M059J (cell line): ENCODE data around the gene CLDN2. TPM values are rescaled to one million over a fixed set of nuclear protein-coding genes. Genes with fewer than 3 reads are reported as not detected.

Experiments used
- DNase-seq: peaks from one replicate; pipeline ENCODE4 v3.0.0-alpha.2; 2012; ENCODE audit warnings: low read depth
- total RNA-seq: library from RNA; depleted of rRNA; stranded (reverse); fragments of >200 nt; shearing (Covaris generic); gene quantifications from 2 replicates; pipeline ENCODE4 v1.2.3, GENCODE V29; 2014

The CLDN2 gene
- total RNA-seq, 1 experiment from 2014 or later = not detected

DNA sequence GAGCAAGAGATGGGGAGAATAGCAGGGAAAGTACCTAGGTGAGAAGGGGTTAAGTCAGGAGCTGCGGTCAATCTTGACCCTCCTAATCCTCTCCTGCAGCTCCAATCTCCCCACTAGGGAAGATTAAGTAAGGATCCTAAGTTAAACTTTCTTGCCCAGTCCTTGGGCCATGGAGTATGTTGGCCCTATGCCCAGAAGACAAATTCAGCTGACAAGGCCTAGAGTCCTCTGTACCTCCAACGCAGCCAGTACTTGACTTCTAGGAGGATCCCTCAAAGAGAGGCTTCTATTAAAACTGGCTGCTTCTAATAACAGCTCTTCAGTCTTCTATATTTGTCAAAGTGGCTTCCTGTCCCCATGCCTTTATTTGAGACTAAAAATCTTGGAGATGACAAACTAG, 1.4 kb downstream of the CLDN2 start:
- no peak for DNase-seq

DNA sequence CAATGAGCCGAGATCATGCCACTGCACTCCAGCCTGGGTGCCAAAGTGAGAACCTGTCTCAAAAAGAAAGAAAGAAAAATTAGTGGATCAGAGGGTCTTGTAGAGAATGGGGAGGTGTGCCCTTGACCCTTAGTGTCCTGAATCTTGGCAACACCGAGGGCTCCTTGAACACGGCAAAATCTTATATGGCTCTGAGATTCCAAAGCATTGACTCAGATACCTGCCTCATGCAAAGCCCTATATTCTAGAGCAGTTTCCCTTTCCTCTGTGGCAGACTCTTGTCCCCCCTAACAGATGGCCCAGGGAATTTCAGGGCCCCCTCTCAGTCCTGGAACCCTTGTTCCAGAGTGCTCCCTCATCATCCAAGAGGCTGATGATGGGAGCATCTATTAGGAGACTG, 6.8 kb downstream of the CLDN2 start:
- DNase-seq = no peak

DNA sequence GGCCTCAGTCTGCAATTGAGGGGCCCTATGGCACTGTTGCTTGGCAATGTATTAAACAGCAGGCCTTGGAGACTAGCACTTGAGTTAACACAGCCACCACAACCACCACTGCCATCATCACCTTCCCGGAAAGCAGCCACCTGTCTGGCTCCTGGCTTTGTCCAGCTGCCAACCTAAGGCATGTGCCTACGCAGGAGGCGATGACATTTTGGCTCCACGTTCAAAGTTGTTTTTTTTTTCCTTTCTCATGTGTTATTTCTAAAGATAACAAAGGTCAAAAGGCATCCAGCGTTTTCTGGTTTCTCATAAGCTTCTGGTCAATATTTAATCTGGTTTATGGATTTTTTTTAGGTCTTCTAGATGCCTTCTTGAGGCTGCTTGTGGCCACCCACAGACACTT, 7.5 kb downstream of the CLDN2 start:
- DNase-seq = no peak

DNA sequence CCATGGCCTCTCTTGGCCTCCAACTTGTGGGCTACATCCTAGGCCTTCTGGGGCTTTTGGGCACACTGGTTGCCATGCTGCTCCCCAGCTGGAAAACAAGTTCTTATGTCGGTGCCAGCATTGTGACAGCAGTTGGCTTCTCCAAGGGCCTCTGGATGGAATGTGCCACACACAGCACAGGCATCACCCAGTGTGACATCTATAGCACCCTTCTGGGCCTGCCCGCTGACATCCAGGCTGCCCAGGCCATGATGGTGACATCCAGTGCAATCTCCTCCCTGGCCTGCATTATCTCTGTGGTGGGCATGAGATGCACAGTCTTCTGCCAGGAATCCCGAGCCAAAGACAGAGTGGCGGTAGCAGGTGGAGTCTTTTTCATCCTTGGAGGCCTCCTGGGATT, 8.0 kb downstream of the CLDN2 start:
- DNase-seq = no peak

DNA sequence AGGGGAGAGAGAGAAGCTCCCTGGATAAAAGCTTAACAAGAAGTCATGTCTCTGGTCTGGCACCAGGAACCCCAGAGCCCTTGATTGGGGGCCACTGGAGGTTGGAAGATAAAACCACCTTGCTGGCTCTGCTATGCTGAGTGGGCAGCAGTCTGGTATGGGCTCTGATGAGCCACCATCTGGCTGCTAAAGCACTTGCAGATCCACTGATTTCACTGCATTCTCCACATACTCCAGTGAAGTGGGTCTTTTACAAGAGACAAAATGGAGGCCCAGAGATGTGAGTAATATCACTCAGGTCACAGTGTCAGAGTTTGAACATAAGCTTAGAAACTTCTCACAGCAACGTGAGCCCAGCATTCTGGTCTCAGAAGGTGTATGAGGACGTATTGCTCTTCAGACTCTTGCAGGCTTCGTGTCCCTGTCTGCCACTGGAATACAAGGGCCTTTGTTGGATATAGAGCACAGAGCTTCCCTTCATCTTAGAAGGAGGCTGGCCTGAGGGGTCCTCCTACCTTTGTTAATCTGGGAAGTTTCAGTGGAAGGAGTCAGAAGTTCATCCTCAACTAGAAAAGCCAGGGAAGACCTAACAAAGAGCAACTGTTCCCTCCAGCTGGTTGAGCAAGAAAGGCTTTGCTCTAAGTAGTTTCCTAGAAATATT, 11.8 kb downstream of the CLDN2 start:
- DNase-seq = peak; percentile 2

DNA sequence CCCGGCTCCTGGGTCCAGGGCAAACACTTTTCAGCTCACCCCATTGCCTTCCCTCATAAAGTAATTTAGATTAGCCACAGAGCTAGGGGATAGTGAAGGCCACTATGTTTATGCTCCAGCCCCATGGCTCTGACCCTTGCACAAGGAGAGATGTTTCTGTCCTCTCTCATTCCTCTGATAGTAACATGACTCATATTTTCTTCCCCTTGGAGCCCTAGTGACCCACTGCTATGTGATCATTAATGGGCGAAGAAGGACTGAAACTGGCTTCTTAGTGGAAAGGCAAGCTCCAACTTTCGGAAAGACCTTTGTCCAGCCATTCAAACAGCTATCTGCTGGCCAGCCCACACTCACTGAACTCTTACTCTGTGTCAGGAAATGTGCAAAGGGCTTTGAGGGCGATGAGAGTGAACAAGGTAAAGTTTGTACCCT, 12.3 kb downstream of the CLDN2 start:
- DNase-seq = peak; percentile 56

DNA sequence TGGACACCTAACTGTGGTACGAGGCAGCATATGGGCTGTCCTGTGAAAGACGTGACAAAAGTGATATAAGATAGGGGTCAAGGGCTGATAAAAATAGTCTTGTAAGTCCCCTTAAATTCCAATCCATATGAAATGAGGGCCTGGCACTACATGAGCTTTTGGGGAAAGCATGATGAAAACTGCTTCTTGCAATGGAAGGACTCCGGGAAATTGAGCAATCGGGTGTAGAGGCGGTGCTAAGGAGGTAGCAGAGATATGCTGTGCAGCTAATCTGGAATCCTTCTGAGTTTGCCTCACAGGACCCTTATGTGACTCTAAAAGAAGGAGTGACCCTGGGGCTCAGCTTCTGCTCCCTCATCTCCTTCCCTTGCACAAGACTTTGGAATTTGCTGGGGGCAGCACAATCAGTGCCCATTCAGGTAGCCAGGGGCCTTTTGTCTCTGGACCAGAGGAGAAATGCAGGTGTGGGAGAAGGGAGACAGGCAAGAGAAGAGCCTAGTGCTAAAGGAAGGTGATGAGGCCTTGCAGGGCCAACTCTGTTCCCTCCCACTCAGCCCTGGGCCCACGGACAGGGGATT, 12.8 kb downstream of the CLDN2 start:
- no peak for DNase-seq

DNA sequence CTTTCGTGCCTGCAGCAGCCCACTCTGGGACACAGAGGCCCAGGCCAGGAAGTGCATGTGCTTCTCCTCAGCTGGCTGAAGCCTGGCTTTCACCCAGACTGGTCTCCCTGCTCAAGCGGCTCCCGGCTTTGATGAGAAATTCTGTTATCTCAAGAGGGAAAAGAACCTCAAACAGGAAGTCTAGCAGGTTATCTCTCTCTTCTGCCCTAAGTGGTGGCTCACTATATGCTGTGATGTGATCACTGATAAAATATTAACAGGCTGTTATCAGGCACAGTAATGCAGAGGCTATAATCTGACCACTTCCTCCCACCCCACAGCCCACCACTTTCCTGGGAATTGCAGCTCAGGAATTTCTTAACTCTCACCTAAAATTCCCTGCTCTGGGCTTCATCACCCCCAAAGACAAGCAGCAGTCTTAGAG, 13.3 kb downstream of the CLDN2 start:
- DNase-seq = peak; percentile 30

DNA sequence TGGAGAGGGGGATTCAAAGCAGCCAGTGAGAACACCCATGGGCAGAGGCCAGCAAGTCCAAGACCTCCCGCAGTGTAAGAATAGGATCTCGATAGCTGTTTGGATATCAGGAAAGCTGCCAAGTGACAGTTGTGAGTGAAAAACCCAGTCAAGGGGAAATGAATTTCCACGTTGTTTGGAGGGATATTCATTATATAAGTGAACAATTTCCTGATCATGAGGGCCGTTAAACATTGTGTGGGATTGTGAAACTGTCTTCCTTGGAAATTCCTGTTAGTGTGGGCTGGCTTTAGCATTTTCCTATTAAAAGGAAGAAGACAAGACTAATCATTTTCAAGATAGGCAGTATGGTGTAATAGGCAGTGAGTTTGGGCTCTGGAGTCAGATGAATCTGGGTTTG, 15.0 kb downstream of the CLDN2 start:
- DNase-seq = no peak

DNA sequence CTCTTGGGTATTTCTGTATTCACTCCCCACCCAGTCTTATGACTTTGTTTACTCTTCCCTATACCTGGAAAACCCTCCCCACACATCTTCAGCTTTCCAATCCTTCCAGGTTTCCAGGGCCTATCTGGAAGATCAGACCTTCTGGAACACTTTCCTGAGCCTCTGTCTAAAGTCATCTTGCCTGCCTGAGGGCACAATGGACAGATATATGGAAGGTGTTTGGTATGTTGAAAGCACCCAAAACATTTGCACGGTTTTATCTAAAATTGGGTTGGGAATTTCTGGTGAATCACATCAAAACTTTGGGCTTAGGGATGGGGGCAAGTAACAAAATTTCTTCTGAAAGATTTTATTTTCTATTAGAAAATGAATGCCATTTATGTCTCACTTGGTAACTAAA, 16.0 kb downstream of the CLDN2 start:
- DNase-seq = no peak

DNA sequence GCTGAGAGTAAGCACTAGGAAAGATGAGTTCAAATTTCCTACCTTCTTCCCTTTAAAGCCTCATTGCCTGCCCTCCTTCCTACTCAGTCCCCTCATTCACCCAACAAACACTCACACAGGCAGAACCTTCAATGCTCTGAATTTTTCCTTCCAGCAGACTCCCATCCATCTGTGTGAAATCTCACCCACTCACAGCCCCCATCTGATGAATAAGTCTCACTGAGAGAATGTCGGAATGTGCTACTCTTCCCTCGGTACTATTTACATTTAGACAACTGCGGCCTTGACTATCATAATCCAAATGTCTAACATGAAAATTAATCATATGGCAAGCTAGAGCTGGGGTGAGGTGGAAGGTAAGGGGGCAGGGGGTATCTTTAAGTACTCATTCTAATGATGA, 19.4 kb downstream of the CLDN2 start:
- no peak for DNase-seq

DNA sequence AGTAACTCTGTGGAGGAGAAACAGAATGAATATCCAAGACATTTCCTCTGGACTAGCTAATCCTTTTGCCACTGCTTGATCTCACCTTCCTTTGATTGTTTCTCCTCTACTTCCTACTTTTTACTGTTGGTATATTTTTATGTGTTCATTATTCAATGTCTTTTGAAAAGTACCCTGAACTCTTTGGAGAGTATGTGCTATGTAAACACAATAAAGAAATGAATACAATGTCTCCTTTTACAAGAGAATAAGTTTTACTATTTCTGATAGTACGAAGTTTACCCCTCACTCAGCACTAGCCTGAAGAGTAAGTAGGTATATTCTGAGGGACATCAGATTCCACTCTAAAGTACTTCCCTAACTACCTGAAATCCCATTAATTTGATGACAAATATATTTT, 19.9 kb downstream of the CLDN2 start:
- DNase-seq = no peak

DNA sequence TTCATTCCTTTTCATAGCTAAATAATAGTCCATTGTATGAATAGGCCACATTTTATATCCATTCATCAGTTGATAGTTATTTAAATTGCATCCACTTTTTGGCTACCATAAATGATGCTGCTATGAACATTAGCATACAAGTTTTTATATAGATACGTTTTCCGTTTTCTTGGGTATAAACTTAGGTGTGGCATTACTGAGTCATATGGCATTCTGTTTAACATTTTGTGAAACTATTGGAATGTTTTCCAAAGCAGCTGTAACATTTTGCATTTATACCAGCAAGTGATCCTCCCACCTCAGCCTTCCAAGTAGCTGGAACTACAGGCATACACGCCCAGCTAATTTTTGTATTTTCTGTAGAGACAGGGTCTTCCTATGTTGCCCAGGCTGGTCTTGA, 26.3 kb downstream of the CLDN2 start:
- no peak for DNase-seq

DNA sequence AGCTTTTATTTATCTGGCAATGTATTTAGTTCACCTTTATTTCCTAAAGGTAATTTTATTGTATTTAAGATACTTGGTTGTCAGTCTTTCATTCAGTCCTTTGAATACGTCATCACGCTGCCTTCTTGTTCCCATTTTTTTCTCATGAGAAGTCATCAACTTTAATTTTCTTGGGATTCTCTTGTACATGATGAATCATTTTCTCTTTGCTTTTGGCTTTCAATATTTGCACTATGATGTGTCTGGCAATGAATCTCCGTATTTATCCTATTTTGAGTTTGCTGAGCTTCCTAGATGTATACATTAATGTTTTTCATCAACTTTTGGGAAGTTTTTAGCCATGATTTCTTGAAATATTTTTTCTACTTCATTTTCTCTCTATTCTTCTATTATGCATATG, 28.4 kb downstream of the CLDN2 start:
- DNase-seq = no peak

DNA sequence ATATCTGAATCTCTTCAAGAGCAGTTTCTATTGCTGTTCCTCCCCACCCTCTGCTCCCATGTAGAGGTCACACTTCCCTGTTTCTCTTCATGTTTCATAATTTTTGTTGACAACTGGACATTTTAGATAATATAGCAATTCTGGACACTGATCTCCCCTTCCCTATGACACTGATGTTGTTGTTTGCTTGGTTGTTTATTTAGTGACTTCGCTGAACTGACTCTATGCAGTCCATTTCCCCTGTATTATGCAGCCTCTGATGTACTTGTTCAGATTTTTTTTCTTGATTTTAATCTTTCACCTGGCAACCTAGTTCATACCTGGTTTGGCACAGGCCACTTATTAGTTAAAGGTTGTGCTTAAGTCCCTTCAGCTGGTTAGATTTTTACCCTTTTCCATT, 29.2 kb downstream of the CLDN2 start:
- DNase-seq = no peak

DNA sequence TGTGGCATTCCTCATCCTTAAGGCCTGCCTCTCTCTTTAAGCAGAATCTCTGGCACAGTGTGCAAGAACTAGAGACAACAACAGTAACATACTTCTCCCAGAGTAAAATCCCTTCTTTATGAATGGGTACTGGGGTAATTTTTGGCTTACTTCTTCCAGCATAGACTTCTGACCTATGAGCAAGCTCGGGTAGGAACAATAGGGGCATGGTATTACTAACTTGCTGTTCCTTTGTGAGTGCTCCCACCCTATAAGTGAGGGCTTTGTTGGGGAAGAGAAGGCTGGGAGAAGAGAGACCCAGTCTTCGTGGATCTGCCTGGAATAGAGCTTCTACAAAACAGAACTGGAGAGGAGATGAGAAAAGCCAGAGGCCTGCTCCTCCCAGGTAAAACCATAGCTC, 30.2 kb downstream of the CLDN2 start:
- DNase-seq = no peak

DNA sequence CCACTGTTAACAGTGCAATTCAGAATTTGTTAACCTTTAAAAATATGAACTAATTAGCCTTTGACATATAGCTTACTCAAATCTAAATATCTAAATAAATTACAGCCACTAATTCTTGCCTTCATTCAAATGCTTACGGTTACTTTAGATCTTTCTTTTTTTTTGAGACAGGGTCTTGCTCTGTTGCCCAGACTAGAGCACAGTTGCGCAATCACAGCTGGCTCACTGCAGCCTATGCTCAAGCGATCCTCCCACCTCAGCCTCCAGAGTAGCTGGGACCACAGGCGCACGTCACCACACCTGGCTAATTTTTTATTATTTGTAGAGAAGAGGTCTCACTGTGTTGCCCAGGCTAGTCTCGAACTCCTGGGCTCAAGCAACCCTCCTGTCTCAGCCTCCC, 31.0 kb downstream of the CLDN2 start:
- DNase-seq = no peak

DNA sequence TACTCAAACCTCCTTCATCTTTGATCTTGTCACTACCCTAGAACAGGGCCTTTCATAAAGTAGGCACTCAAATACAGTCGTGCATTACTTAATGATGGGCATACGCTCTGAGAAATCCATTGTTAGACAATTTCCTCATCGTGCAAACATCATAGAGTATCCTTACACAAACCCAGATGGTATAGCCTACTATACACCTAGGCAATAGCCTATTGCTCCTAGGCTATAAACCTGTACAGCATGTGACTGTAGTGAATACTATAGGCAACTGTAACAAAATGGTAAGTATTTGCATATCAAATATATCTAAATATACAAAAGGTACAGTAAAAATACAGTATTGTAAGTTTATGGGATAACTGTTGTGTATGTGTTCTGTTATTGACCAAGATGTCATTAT, 31.9 kb downstream of the CLDN2 start:
- no peak for DNase-seq

DNA sequence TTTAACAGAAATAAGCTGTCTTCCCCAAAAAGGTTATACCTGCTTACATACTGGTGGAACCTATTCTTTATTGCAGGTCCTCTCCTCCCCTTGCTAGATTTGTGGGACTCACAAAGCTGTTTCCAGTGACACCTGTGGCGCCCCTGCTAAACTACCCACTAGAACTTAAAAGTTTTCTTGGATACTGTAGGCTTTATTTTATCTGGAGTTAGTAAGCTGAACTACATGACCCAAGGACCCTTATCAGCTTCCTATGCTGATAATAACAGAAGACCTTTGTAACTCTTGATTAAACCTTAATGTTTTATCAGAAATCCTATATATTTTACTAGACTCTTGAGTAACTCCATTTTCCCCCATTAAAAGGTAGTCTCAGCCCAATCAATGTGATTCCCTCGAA, 32.3 kb downstream of the CLDN2 start:
- DNase-seq = no peak

DNA sequence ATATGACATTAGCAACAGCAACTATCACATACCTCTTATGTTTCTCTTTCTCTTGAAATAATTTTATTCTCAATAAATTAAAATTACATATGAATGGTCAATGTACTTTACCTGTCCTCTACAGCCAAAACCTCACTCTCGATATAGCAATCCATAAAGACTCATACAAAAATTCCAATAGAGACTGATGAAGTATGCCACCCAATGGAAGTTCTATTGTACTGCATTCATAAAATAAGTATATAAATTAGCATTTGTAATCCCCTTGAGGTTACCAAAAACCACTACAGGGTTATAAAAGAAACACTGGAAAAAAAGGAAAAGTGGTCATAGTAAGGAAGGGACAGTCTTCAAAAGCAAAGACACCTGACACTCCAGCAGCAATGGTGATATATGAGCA, 32.8 kb downstream of the CLDN2 start:
- peak; percentile 22 for DNase-seq

DNA sequence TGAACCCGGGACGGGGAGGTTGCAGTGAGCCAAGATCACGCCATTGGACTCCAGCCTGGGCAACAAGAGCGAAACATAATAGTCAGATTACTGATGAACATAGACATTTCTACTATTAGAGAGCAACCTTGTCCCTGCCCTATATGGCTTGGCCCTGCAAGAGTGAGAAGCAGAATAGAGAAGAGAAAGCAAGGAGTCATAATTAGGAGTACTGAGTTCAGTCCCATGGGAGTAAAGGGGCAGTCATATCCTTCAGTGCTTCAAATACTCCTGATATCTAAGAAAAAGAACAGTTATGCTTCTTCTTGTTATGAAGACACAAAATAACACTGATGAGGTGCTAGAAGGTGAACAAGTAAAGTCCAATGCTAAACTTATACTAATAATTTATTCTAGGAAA, 33.8 kb downstream of the CLDN2 start:
- no peak for DNase-seq

DNA sequence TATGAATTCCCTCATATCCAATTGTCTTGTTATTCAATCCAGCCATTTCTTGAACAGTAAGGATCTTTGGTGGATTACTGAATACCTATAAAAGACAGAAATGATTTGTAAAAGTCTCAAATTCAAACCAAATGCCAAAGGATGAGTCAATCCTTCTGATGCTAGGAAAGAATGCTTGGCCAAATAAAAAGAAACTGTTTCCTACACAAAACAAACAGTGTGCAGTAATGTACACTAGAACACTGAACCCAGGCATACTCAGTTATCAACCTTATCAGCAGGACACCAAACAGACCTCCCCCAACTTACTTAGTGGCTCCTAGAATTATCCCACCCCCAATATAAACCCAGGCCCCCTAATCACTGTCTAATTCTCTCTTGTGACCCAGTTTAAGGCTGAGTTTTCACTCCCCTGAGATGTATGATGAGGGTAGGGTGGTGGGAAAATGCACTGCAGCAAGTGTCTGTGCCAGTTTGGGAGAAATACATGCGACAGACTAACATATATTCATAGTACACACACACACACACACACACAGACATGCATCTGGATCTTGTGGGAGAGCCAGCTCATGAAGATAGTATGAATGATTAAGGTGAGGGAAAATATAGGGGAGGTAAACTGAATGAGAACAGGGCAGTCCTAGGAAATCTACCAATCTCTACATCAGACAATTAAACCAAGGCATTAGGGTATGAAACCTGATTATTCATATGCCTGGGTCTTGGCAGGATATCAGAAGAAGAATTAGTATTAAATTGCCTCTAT, 35.0 kb downstream of the CLDN2 start:
- DNase-seq = peak; percentile 45

DNA sequence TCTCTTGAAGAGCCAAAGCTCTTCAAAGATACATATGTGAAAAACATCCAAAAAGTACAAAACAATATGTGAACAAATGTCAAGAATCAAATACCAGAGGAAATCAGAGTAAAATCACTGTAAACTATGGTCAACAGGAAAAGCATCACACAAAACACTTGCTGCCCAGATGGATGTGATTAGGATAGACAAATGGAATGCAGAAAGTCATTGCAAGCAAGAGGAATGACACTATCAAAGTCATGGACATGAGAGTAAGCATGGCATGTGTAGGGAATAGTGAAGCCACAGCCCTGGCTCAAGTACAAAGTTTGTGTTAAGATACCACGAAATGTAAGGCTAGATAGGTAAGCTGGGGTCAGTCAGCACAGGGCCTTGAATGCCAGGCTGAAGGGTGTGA, 37.7 kb downstream of the CLDN2 start:
- no peak for DNase-seq
